SK-N-MC (cell line): ENCODE results near the gene PARP14.
"Not testable (repeated sequence)": the region's sequence is repeated elsewhere in the genome, so short reads cannot be mapped to it uniquely, and the experiment has no call there.

ENCODE experiments used
- DNase-seq: peaks from one replicate; pipeline ENCODE4 v3.0.0-alpha.2; 2011; ENCODE audit warnings: low read depth, low spot score
- H3K27ac ChIP-seq: fragments of 200-600 bp; sonication (generic); 2 replicates; pipeline ENCODE4 v1.5.1; 2016; ENCODE audit warnings: mixed run types
- H3K36me3 ChIP-seq: fragments of 200-600 bp; sonication (generic); 2 replicates; pipeline ENCODE4 v1.6.1; 2017; ENCODE audit warnings: antibody characterized with exemption, low read length, mixed read lengths; ENCODE audit not compliant: insufficient read depth
- H3K4me3 ChIP-seq: fragments of 200-600 bp; sonication (generic); 2 replicates; pipeline ENCODE4 v1.5.1; 2016
- H3K9ac ChIP-seq: fragments of 200-600 bp; sonication (generic); 2 replicates; pipeline ENCODE4 v1.8.0; 2017; ENCODE audit warnings: mixed run types, mixed read lengths; ENCODE audit not compliant: insufficient read length
- H3K9me3 ChIP-seq: fragments of 200-600 bp; sonication (generic); 2 replicates; pipeline ENCODE4 v1.6.1; 2017; ENCODE audit warnings: low read depth, mild to moderate bottlenecking, antibody characterized with exemption, low read length, moderate library complexity, mixed read lengths
- EZH2 ChIP-seq: fragments of 200-600 bp; sonication (generic); IDR thresholded peaks from one replicate; pipeline ENCODE4 v1.6.1; 2017; ENCODE audit warnings: antibody characterized with exemption
- FOXP2 ChIP-seq: optimal IDR thresholded peaks from 2 replicates; pipeline ENCODE3; 2011; ENCODE audit warnings: mild to moderate bottlenecking, moderate library complexity; ENCODE audit not compliant: insufficient read depth; ENCODE audit errors: extremely low read length, control extremely low read depth
- POLR2AphosphoS5 ChIP-seq: IDR thresholded peaks from 2 replicates; pipeline ENCODE4 v1.6.1; 2012; ENCODE audit warnings: mild to moderate bottlenecking, low read depth, low read length, borderline replicate concordance

The PARP14 gene

DNA sequence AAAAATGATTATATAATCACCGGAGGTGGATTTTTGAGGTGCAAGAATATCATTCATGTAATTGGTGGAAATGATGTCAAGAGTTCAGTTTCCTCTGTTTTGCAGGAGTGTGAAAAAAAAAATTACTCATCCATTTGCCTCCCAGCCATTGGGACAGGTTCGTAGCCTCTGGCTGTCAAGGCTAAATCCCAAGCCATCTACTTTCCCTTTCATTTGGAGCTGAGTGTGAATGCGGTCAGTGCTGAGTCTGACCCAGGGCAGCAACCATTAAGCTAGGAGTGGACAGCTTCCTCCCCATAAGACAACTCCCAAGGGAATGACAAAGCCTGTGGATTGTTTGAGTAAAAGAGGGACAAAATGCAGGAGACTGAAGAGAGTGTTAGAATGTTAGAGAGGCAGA, 33.6 kb downstream of the PARP14 start:
- Histone ChIP-seq H3K9ac (no peak overlapping the region), H3K4me3 (no peak overlapping the region), H3K9me3 (no peaks in the 10 kb centered on the region), H3K27ac (no peak overlapping the region), H3K36me3 (no peaks in the 10 kb centered on the region)
- TF ChIP-seq FOXP2 (no peak), POLR2AphosphoS5 (no peak), EZH2 (no peak)
- no peak for DNase-seq

DNA sequence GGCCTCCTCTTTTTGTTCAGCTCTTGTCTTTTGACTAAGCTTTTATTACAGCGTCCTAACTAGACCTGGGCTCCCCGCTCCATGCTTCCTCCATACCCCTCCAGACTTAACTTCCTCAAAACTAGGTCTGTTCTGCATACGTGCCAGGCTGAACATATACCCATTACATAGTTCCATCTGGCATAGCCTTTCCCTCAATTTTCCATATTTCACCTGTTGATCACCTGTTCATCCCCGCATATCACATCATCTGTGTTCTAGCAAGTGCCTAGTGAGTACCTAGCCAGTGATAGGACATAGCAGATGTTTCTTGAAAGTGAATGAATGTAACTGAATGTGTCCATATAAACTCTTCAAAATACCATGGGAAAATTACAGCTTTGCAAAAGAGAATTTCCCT, 36.0 kb downstream of the PARP14 start:
- no peak for DNase-seq
- no peak overlapping the region for H3K4me3 ChIP-seq
- no peak overlapping the region for H3K27ac ChIP-seq
- no peaks in the 10 kb centered on the region for H3K36me3 ChIP-seq
- no peak for TF ChIP-seq POLR2AphosphoS5
- TF ChIP-seq FOXP2 = no peak
- no peak for TF ChIP-seq EZH2
- H3K9me3 ChIP-seq = no peaks in the 10 kb centered on the region
- H3K9ac ChIP-seq = no peak overlapping the region

DNA sequence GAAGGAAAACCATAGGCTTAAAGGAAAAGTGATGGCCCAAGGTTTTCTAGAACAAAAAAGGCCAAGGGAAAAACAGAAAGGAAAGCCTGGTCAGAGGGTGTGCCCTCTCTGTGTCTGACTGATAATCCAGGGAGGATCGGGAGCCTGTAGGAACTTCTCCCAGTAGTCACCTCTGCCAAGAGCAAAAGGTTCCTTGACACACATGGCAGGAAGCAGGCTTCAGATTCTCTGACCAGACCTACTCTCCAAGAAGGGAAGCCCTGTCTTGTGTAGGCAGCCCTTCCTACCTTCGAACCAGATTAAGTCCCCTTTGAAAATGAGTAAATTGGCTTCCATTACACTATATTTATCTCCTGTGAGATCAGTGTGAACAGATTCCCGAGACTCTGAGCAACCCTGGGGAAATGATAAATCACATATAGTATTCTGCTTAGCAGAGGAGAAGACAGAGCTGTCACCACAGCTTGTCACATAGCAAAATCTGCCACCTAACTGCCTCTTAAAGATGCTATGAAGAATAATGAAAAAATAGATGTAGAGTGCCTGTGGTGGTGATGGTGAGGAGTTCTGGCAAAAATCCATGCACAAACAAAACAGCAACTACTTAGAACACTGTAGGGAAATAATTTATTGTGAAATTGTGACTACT, 38.8 kb downstream of the PARP14 start:
- Histone ChIP-seq H3K36me3 (no peaks in the 10 kb centered on the region), H3K27ac (no peak overlapping the region), H3K9ac (no peak overlapping the region), H3K9me3 (no peaks in the 10 kb centered on the region), H3K4me3 (no peak overlapping the region)
- TF ChIP-seq POLR2AphosphoS5 = no peak
- TF ChIP-seq EZH2 = no peak
- TF ChIP-seq FOXP2 = no peak
- no peak for DNase-seq

DNA sequence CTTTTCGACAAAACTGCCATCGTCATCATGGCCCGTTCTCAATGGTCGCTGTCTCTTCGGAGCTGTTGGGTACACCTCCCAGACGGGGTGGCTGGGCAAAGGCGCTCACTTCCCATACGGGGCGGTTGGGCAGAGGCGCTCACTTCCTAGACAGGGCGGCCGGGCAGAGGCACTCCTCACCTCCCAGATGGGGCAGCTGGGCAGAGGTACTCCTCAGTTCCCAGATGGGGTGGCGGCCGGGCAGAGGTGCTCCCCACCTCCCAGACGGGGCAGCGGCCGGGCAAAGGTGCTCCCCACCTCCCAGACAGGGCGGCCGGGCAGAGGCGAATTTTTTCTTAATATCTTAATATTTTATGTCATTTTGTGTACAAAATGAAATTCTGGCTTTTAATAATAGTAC, 44.5 kb downstream of the PARP14 start:
- Histone ChIP-seq H3K9me3 (no peaks in the 10 kb centered on the region), H3K9ac (no peak overlapping the region), H3K27ac (no peak overlapping the region), H3K4me3 (no peak overlapping the region), H3K36me3 (no peaks in the 10 kb centered on the region)
- TF ChIP-seq EZH2 (no peak), FOXP2 (no peak), POLR2AphosphoS5 (no peak)
- no peak for DNase-seq

DNA sequence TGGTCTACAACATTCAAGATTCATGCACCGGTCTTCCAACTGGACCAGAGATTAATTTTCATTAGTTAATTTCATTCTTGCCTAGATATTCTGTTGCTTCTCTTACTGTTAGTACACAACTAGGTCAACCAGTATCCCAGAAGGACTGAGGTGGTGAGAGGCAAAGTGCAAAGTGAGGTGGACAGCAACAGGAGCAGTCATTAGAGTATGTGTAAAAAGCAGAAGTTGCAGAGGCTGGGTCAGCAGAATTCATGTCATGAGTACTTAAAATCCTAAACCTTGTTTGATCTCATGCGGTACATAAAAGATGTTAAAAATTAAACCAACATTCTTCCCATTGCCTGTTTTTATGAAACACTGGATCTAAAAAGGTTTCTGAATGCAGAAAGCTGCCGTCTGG, 46.7 kb downstream of the PARP14 start:
- no peak overlapping the region for H3K9ac ChIP-seq
- H3K9me3 ChIP-seq = no peaks in the 10 kb centered on the region
- H3K27ac ChIP-seq = no peak overlapping the region
- no peak for TF ChIP-seq POLR2AphosphoS5
- TF ChIP-seq EZH2 = no peak
- TF ChIP-seq FOXP2 = no peak
- H3K36me3 ChIP-seq = no peaks in the 10 kb centered on the region
- no peak overlapping the region for H3K4me3 ChIP-seq
- no peak for DNase-seq

DNA sequence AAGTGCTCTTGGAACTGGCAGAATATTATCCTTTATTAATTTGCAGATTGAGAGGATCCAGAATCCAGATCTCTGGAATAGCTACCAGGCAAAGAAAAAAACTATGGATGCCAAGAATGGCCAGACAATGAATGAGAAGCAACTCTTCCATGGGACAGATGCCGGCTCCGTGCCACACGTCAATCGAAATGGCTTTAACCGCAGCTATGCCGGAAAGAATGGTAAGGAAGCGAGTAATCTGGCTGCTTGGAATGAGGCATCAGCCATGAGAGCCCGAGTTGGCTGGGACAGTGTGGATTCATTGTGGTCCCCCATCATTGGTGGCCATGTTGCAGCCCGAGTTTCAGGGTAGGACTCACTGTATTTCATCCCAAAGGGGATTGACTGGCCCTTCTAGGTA, 47.1 kb downstream of the PARP14 start:
- Histone ChIP-seq H3K4me3 (no peak overlapping the region), H3K27ac (no peak overlapping the region), H3K9me3 (no peaks in the 10 kb centered on the region), H3K9ac (no peak overlapping the region), H3K36me3 (no peaks in the 10 kb centered on the region)
- TF ChIP-seq POLR2AphosphoS5 (no peak), EZH2 (no peak), FOXP2 (no peak)
- no peak for DNase-seq

DNA sequence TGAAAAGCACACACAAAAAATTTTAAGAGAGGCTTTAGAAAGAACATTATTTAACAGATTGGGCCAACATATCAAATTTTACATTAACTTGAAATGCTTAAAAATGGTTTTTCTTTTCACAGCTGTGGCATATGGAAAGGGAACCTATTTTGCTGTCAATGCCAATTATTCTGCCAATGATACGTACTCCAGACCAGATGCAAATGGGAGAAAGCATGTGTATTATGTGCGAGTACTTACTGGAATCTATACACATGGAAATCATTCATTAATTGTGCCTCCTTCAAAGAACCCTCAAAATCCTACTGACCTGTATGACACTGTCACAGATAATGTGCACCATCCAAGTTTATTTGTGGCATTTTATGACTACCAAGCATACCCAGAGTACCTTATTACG, 47.5 kb downstream of the PARP14 start:
- Histone ChIP-seq H3K9ac (no peak overlapping the region), H3K4me3 (no peak overlapping the region), H3K9me3 (no peaks in the 10 kb centered on the region), H3K27ac (no peak overlapping the region), H3K36me3 (no peaks in the 10 kb centered on the region)
- DNase-seq = no peak
- TF ChIP-seq FOXP2 (no peak), EZH2 (no peak), POLR2AphosphoS5 (no peak)

DNA sequence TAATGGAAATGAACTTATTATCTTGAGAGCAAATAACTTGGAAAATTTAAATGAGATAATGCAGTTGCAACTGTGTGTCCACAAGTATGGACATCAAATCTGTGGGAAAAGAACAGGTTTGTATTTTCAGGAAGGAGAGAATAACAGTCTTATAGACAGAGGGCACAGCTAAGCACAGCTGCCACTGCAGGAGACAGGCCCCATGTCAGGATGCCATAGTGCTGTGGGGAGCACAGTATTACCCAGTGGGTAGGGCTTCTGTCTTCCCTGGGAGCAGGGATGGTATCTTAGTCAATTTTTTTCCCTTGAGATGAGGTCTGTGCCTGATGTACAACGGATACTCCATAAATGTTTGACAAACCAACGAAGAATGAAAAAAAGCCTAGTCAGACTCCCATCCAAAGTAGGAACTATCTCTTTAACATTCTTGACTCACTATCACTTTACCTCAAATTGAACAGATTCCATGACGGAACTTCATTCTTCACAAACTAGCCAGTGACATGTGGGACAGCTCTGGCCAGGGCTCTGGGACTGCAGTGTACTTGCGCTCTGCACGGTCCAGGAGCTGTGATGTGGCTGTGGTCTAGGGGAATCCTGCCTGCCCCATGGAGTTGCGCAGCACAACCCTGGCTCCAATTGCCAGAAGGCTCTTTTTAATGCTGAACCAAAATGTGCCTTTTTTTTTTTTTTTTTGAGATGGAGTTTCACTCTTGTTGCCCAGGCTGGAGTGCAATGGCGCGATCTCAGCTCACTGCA, 48.3 kb downstream of the PARP14 start:
- no peaks in the 10 kb centered on the region for H3K9me3 ChIP-seq
- DNase-seq = no peak
- no peaks in the 10 kb centered on the region for H3K36me3 ChIP-seq
- TF ChIP-seq EZH2 (no peak), FOXP2 (no peak), POLR2AphosphoS5 (no peak)
- no peak overlapping the region for H3K27ac ChIP-seq
- H3K9ac ChIP-seq = no peak overlapping the region
- H3K4me3 ChIP-seq = no peak overlapping the region

DNA sequence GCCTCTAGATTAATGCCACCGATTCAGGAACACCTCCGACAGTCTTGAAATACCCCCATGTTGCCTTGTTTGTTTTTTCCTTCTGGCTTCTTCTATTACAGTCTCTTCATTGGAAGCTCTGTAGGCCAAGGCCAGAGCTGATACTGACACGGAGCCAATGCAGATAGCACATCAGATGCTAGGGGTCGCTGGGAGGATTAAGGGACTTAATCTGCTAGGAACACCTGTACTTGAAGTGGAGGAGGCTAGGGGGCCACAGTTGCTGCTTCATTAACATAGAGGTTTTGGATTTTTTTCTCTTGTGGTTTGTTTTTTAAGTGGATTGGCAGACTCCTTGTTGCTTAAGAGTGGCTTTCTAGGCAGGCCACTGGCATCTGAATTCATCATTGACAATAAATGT, 49.6 kb downstream of the PARP14 start:
- DNase-seq = no peak
- TF ChIP-seq POLR2AphosphoS5 = no peak
- H3K27ac ChIP-seq = no peak overlapping the region
- H3K9ac ChIP-seq = no peak overlapping the region
- no peaks in the 10 kb centered on the region for H3K9me3 ChIP-seq
- H3K4me3 ChIP-seq = no peak overlapping the region
- no peaks in the 10 kb centered on the region for H3K36me3 ChIP-seq

DNA sequence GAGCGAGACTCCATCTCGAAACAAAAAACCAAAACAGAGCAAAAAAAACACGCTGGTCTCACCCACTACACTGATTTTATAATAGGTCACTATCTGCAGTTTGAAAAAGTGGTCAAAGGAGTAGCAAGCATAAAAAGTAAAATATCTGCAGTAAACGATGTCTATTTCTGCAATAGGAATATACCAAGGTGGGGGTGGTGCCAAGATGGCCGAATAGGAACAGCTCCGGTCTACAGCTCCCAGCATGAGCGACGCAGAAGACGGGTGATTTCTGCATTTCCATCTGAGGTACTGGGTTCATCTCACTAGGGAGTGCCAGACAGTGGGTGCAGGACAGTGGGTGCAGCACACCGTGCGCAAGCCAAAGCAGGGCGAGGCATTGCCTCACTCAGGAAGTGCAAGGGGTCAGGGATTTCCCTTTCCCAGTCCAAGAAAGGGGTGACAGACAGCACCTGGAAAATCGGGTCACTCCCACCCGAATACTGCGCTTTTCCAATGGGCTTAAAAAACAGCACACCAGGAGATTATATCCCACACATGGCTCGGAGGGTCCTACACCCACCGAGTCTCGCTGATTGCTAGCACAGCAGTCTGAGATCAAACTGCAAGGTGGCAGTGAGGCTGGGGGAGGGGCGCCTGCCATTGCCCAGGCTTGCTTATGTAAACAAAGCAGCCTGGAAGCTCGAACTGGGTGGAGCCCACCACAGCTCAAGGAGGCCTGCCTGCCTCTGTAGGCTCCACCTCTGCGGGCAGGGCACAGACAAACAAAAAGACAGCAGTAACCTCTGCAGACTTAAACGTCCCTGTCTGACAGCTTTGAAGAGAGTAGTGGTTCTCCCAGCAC, 52.3 kb downstream of the PARP14 start:
- not testable (repeated sequence) for H3K27ac ChIP-seq, DNase-seq, H3K9ac ChIP-seq, H3K4me3 ChIP-seq, H3K36me3 ChIP-seq, H3K9me3 ChIP-seq
